NB4 (cell line): ENCODE results near the gene PDE6C.

Source experiments
- DNase-seq: peaks from one replicate; pipeline ENCODE4 v3.0.0; 2010; ENCODE audit warnings: low read depth
- H3K4me3 ChIP-seq: one replicate; pipeline ENCODE4 v1.5.1; 2011; ENCODE audit warnings: mild to moderate bottlenecking, low read depth, low read length, moderate library complexity
- CTCF ChIP-seq: IDR thresholded peaks from one replicate; pipeline ENCODE4 v1.5.1; 2012; ENCODE audit warnings: low read depth, low read length
- MAX ChIP-seq: IDR thresholded peaks from 2 replicates; pipeline ENCODE4 v1.6.1; 2011; ENCODE audit warnings: low read depth, low read length
- MYC ChIP-seq: IDR thresholded peaks from 2 replicates; pipeline ENCODE4 v1.6.1; 2011; ENCODE audit warnings: low read depth, low read length
- POLR2A ChIP-seq: IDR thresholded peaks from 2 replicates; pipeline ENCODE4 v1.6.1; 2011; ENCODE audit warnings: mild to moderate bottlenecking; ENCODE audit not compliant: insufficient read length; ENCODE audit errors: extremely low read depth

Gene PDE6C

GRCh38 chr10:93590638-93591037 is 21.7 kb upstream of the PDE6C start:
- no peak overlapping the region for H3K4me3 ChIP-seq

GRCh38 chr10:93591065-93591808 is 21.1 kb upstream of the PDE6C start:
- TF ChIP-seq MYC (no peak), MAX (no peak), POLR2A (no peak), CTCF (no peak)
- DNase-seq, result peak; percentile 58

More at GRCh38 chr10:93590638-93591037, 21.7 kb upstream of the PDE6C start:
- no peak for TF ChIP-seq MAX
- no peak for TF ChIP-seq CTCF
- TF ChIP-seq POLR2A, result no peak
- no peak for TF ChIP-seq MYC
- DNase-seq, result no peak

GRCh38 chr10:93593254-93593653 is 19.1 kb upstream of the PDE6C start:
- H3K4me3 ChIP-seq, result no peak overlapping the region
- no peak for DNase-seq
- TF ChIP-seq MAX, result no peak
- no peak for TF ChIP-seq CTCF
- TF ChIP-seq MYC, result no peak
- no peak for TF ChIP-seq POLR2A

More at GRCh38 chr10:93591065-93591808, 21.1 kb upstream of the PDE6C start:
- H3K4me3 ChIP-seq, result no peak overlapping the region

GRCh38 chr10:93593749-93594148 is 18.6 kb upstream of the PDE6C start:
- TF ChIP-seq CTCF, result no peak
- TF ChIP-seq MAX, result no peak
- TF ChIP-seq MYC, result no peak
- TF ChIP-seq POLR2A, result no peak
- no peak for DNase-seq
- H3K4me3 ChIP-seq, result no peak overlapping the region

GRCh38 chr10:93594518-93594917 is 17.8 kb upstream of the PDE6C start:
- TF ChIP-seq CTCF (no peak), POLR2A (no peak), MAX (no peak), MYC (no peak)
- no peak for DNase-seq
- H3K4me3 ChIP-seq, result no peak overlapping the region
